Esophagus squamous epithelium (tissue), 5 donors: ENCODE data around the gene RGR. TPM values are rescaled to one million over a fixed set of nuclear protein-coding genes. Genes with fewer than 3 reads are reported as not detected.

Source experiments
- DNase-seq: peaks from one replicate; lab custom pipeline; 2025; lab: John Stamatoyannopoulos, UW
- H3K27ac ChIP-seq, 4 donors: fragments of 200-600 bp; sonication (generic); one replicate each; pipeline ENCODE4 v1.5.1; 2016 to 2019; ENCODE audit warnings: mild to moderate bottlenecking in 1 of 4
- H3K27me3 ChIP-seq, 4 donors: fragments of 200-600 bp; sonication (generic); 1 replicate in 3 of 4; 2 replicates in 1 of 4; pipeline versions ENCODE4 v1.5.1 to v1.6.0; 2017 to 2021; ENCODE audit warnings: antibody characterized with exemption in 1 of 4
- H3K36me3 ChIP-seq, 3 donors: fragments of 200-600 bp; sonication (generic); one replicate each; pipeline ENCODE4 v1.5.1; 2016 to 2019
- H3K4me1 ChIP-seq, 3 donors: fragments of 200-600 bp; sonication (generic); one replicate each; pipeline ENCODE4 v1.5.1; 2017 to 2019
- H3K4me3 ChIP-seq, 4 donors: fragments of 200-600 bp; sonication (generic); 1 replicate in 3 of 4; 2 replicates in 1 of 4; pipeline ENCODE4 v1.5.1; 2016 to 2019; ENCODE audit warnings: mild to moderate bottlenecking in 2 of 4, moderate library complexity in 1 of 4
- H3K9me3 ChIP-seq, 3 donors: fragments of 200-600 bp; sonication (generic); one replicate each; pipeline ENCODE4 v1.5.1; 2016 to 2019
- POLR2A ChIP-seq, 4 donors: fragments of 450-650 bp; IDR thresholded peaks; one replicate each; pipeline ENCODE4 v1.6.1; 2017; ENCODE audit warnings: antibody characterized with exemption in 4 of 4, mild to moderate bottlenecking in 4 of 4, moderate library complexity in 3 of 4
- WGBS, 2 donors: methylation state at CpG; one replicate each; pipeline ENCODE4 v1.1.5; 2018; 5-methylcytosine and 5-hydroxymethylcytosine counted together
- intact Hi-C: fragments of 100-400 bp; cut with DNase I; formaldehyde crosslinking; loops from one replicate; pipeline ENCODE4 v1.15.0; 2022
- total RNA-seq, 4 donors: library from RNA; depleted of rRNA; stranded (reverse); fragments of >200 nt; gene quantifications; one replicate each; pipeline ENCODE4 v1.1.0, GENCODE V29; 2016
- TF ChIP-seq, protein P1 (sequence below), 6 experiments: fragments of 450-650 bp in 4 of 6; fragments of 200-600 bp in 2 of 6; sonication (generic) in 2 of 6; IDR thresholded peaks; one replicate each; pipeline ENCODE4 v1.5.1; 2016 to 2019; ENCODE audit warnings: antibody characterized with exemption in 6 of 6, mild to moderate bottlenecking in 4 of 6, moderate library complexity in 4 of 6
- donor health status: DM: yes; HTN: yes; CAD: no.

The RGR gene
- total RNA-seq, 4 donors from 2014 or later: 0.09 to 0.57 TPM; not detected in 2

DNA sequence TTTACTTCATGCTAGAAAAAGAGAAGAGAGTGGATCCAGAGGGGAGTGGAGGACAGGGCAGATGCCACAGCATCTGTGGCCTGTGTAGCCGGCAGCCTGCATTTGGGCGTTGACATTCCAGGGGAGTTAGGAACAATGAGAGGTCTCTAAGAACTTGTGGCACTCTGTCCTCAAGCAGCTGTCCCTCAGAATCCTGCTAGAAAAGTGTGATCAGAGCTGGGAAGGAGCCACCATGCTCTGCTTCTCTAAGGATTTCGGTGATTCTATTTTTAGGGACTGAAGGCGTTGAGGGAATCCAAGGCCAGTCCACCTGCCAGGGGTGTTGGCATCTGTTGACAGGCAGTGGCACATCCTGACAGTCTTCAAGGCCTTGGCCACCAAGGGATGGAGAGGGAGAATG, 27.1 kb upstream of the RGR start:
- Histone ChIP-seq H3K27me3 (peaks cover 0 to 10% (median 0%) of the 10 kb centered on the region in 4 donors), H3K9me3 (no peaks in the 10 kb centered on the region), H3K27ac (no peak overlapping the region), H3K4me1 (no peaks in the 10 kb centered on the region), H3K4me3 (no peak overlapping the region), H3K36me3 (peaks cover 0 to 4% (median 0%) of the 10 kb centered on the region in 3 donors)
- 87 to 92% methylated on average over 3 to 4 of the region's 4 CpGs for WGBS, 2 donors
- TF ChIP-seq, protein P1, sequence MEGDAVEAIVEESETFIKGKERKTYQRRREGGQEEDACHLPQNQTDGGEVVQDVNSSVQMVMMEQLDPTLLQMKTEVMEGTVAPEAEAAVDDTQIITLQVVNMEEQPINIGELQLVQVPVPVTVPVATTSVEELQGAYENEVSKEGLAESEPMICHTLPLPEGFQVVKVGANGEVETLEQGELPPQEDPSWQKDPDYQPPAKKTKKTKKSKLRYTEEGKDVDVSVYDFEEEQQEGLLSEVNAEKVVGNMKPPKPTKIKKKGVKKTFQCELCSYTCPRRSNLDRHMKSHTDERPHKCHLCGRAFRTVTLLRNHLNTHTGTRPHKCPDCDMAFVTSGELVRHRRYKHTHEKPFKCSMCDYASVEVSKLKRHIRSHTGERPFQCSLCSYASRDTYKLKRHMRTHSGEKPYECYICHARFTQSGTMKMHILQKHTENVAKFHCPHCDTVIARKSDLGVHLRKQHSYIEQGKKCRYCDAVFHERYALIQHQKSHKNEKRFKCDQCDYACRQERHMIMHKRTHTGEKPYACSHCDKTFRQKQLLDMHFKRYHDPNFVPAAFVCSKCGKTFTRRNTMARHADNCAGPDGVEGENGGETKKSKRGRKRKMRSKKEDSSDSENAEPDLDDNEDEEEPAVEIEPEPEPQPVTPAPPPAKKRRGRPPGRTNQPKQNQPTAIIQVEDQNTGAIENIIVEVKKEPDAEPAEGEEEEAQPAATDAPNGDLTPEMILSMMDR (IDR thresholded peaks at IDR 0.05): no peak
- no peak for TF ChIP-seq POLR2A (IDR thresholded peaks at IDR 0.05)
- intact Hi-C loops: no loop called here
- DNase-seq: no peak

DNA sequence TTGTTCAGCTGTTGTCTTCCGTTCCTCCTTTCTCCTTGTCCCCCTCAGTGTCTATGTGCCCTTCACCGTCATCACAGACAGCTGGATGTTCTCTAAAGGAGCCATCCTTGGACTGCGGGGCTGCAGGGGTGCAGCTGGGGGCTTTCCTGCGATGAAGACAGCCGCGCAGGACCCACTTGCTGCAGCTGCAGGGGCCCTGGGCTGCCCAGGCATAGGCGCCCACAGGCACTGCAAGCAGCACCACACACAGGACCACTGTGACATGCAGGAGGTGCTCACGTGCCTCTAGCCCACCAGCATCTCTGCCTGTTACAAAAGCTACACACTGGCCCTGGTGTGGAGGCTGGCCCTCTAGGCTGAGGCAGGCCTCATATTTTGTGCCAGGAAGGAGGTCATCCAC, 22.9 kb upstream of the RGR start:
- Histone ChIP-seq H3K27ac (no peak overlapping the region), H3K27me3 (peaks cover 0 to 23% (median 0%) of the 10 kb centered on the region in 4 donors), H3K9me3 (no peaks in the 10 kb centered on the region), H3K4me1 (no peaks in the 10 kb centered on the region), H3K4me3 (no peak overlapping the region), H3K36me3 (no peaks in the 10 kb centered on the region)
- TF ChIP-seq, protein P1 (IDR thresholded peaks at IDR 0.05): no peak
- no peak for TF ChIP-seq POLR2A (IDR thresholded peaks at IDR 0.05)
- intact Hi-C loops: no loop called here
- 77 to 100% methylated on average over 4 to 7 of the region's 8 CpGs for WGBS, 2 donors
- no peak for DNase-seq

DNA sequence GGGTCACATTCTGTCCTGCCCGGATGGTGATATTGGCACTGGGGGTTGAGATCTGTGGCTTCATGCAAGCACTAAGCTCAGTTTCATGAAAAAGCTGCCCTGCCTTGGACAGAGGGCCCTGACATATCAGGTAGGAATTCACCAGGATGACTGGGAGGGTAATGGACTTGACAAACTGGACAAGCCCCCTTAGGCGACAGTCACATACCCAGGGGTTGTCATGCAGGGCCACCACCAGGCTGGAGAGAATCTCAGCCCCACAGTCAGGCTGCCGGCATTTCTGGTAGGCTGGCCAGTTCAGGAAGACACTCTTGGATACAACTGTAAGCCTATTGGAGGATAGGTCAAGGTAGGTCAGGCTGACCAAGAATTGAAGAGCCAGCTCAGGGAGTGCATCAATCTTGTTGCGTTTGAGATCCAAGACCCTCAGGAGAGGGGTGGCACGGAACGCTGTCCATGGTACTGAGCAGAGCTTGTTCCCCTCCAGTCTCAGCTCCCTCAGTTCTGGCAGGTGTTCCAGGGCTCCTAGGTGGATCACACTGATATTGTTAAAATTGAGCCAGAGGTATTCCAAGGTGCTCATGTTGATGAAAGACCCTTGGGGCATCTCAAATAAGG, 20.3 kb upstream of the RGR start:
- H3K36me3 ChIP-seq: no peaks in the 10 kb centered on the region
- H3K27ac ChIP-seq: no peak overlapping the region
- H3K4me1 ChIP-seq: no peaks in the 10 kb centered on the region
- no peak for TF ChIP-seq POLR2A (IDR thresholded peaks at IDR 0.05)
- TF ChIP-seq, protein P1 (IDR thresholded peaks at IDR 0.05): no peak
- DNase-seq: no peak
- H3K4me3 ChIP-seq: no peak overlapping the region
- WGBS, 2 donors: 29 to 37% methylated on average over 5 of the region's 6 CpGs
- peaks cover 0 to 23% (median 0%) of the 10 kb centered on the region in 4 donors for H3K27me3 ChIP-seq
- intact Hi-C loops: no loop called here
- no peaks in the 10 kb centered on the region for H3K9me3 ChIP-seq

DNA sequence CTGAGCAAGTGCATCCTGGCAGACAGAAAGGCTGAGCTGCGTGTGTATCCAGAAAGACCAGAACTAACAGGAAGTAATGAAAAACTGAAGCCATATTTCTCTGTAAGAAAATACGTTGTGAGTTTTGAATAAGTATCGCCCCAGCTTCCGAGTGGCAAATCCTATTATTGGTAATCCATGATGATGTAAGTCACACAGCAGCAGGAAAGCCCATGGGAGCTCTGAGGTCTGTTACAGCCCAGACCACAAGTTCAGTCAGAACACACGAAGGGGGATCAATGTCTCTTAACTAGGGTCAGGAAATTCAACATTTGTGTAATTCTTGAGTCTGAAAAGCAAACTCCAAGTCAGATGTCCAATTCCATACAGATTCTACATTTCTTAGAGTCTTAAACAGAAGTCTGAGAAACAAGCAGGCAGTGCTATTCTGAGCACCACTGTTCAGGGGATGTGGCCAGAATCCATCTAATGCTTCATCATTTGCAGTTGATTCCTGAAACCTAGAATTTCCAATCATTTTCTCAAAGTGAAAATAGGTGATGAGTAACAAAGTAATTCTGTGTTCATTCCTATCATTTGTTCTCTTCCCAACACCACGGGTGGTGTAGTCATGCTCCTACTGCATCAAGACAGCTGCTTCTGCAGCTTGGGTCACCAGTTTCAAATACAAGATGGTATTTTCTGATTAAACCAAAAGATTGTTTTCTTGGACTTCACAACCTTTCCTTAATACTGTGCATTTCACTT, 19.3 kb upstream of the RGR start, which contains the start of gene LRIT2:
LRIT2 (minus strand) TSS at position 118 of the 747 bp plus-strand sequence; CDS start at position 94, 24 bp downstream.
- Histone ChIP-seq H3K9me3 (no peaks in the 10 kb centered on the region), H3K27ac (no peak within 1 kb of the TSS), H3K4me3 (no peak within 1 kb of the TSS), H3K27me3 (peaks cover 0 to 23% (median 0%) of the 10 kb centered on the region in 4 donors), H3K4me1 (no peaks in the 10 kb centered on the region), H3K36me3 (no peaks in the 10 kb centered on the region)
- TF ChIP-seq, protein P1 (IDR thresholded peaks at IDR 0.05): no peak
- TF ChIP-seq POLR2A (IDR thresholded peaks at IDR 0.05): no peak
- intact Hi-C loops: no loop called here
- WGBS, 2 donors: 63 to 65% methylated on average over 6 of the region's 6 CpGs
- no peak for DNase-seq

DNA sequence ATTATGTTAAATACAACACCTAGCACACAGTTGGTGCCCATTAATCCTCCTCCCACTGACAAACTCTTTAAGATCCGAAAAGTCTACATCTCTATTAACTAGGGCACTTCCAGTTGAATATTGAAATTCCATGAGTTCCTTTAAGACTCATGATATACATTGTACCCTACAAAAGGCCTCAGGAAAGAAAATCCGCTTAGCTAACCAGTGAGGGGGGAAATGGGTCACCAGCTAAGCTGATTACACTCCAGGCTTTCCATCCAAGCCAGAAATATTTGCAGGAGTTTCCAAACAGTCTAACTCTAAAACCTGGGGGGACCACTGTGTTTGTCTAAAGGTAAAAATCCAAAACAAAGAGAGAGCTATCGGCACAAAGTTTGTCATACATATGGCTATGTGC, 18.2 kb upstream of the RGR start:
- Histone ChIP-seq H3K27ac (no peak overlapping the region), H3K9me3 (no peaks in the 10 kb centered on the region), H3K36me3 (no peaks in the 10 kb centered on the region), H3K4me1 (no peaks in the 10 kb centered on the region), H3K27me3 (peaks cover 0 to 22% (median 0%) of the 10 kb centered on the region in 4 donors), H3K4me3 (no peak overlapping the region)
- no peak for DNase-seq
- no peak for TF ChIP-seq POLR2A (IDR thresholded peaks at IDR 0.05)
- TF ChIP-seq, protein P1 (IDR thresholded peaks at IDR 0.05): no peak
- WGBS, 2 donors: 65 to 71% methylated on average over 3 of the region's 3 CpGs
- intact Hi-C loops: no loop called here
